ENCODE results near the gene CASQ2.

DNA sequence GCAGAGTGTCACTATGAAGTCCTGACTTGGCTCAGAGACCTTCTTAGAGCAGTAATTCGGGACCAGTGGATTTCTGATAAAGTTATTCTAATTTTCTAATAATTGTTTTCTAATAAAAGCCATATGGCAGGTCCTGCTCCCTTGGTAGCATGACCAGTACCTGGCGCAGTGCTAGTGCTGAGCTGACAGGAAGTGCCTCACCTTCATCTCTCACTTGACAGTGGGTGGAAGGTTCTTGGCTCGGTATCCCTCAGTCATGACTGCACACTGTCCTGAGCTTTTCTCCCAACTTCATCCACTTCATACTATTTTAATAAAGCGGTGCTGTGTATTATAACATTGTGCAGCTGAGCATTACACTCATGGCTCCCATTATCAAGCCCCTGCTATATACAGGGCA is 112.6 kb downstream of the CASQ2 start:
- TF ChIP-seq POLR2A (IDR thresholded peaks at IDR 0.05) (no peak), EP300 (IDR thresholded peaks at IDR 0.05; ENCODE audit: low read depth) (no peak), POLR2AphosphoS5 (IDR thresholded peaks at IDR 0.05) (no peak)
- TF ChIP-seq, protein P1, sequence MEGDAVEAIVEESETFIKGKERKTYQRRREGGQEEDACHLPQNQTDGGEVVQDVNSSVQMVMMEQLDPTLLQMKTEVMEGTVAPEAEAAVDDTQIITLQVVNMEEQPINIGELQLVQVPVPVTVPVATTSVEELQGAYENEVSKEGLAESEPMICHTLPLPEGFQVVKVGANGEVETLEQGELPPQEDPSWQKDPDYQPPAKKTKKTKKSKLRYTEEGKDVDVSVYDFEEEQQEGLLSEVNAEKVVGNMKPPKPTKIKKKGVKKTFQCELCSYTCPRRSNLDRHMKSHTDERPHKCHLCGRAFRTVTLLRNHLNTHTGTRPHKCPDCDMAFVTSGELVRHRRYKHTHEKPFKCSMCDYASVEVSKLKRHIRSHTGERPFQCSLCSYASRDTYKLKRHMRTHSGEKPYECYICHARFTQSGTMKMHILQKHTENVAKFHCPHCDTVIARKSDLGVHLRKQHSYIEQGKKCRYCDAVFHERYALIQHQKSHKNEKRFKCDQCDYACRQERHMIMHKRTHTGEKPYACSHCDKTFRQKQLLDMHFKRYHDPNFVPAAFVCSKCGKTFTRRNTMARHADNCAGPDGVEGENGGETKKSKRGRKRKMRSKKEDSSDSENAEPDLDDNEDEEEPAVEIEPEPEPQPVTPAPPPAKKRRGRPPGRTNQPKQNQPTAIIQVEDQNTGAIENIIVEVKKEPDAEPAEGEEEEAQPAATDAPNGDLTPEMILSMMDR (IDR thresholded peaks at IDR 0.05), result no peak

All from transverse colon (tissue), 4 donors.